D721Med (cell line): Measurements from ENCODE around the gene PLA2G4C.

ENCODE experiments used
- DNase-seq: peaks from one replicate; pipeline ENCODE4 v3.0.0; 2011; ENCODE audit warnings: low spot score; ENCODE audit not compliant: insufficient read length
- FAIRE-seq: peaks from 2 replicates; lab custom pipeline; 2011; peaks lifted over from hg19 to GRCh38; lab: Jason Lieb, UNC
- TF ChIP-seq, protein P1 (sequence below): IDR thresholded peaks from 2 replicates; pipeline ENCODE4 v1.5.1; 2012; ENCODE audit warnings: mild to moderate bottlenecking, control low read depth; ENCODE audit not compliant: insufficient read depth; ENCODE audit errors: missing control alignments

The PLA2G4C gene

DNA sequence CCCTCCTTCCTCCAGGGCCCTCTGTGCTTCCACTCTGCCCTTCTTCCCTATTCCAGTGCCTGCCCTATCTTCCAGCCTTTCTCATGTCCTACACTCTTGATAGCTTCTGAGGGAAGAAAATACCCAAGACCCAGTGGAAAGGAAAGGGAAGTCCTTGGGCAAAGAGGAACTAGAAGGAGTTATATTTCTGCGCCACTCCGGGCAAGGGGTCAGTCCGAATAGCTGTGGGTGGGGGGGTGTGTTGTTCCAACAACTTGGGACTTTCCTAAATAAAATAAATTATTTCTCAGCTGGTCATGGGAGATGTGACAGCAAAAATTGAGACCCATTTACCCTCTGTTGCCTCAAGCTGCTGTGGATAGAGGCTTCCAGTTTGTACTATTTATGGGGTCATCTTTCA, 89.9 kb downstream of the PLA2G4C start:
- TF ChIP-seq, protein P1, sequence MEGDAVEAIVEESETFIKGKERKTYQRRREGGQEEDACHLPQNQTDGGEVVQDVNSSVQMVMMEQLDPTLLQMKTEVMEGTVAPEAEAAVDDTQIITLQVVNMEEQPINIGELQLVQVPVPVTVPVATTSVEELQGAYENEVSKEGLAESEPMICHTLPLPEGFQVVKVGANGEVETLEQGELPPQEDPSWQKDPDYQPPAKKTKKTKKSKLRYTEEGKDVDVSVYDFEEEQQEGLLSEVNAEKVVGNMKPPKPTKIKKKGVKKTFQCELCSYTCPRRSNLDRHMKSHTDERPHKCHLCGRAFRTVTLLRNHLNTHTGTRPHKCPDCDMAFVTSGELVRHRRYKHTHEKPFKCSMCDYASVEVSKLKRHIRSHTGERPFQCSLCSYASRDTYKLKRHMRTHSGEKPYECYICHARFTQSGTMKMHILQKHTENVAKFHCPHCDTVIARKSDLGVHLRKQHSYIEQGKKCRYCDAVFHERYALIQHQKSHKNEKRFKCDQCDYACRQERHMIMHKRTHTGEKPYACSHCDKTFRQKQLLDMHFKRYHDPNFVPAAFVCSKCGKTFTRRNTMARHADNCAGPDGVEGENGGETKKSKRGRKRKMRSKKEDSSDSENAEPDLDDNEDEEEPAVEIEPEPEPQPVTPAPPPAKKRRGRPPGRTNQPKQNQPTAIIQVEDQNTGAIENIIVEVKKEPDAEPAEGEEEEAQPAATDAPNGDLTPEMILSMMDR: no peak
- no peak for DNase-seq
- no peak for FAIRE-seq

DNA sequence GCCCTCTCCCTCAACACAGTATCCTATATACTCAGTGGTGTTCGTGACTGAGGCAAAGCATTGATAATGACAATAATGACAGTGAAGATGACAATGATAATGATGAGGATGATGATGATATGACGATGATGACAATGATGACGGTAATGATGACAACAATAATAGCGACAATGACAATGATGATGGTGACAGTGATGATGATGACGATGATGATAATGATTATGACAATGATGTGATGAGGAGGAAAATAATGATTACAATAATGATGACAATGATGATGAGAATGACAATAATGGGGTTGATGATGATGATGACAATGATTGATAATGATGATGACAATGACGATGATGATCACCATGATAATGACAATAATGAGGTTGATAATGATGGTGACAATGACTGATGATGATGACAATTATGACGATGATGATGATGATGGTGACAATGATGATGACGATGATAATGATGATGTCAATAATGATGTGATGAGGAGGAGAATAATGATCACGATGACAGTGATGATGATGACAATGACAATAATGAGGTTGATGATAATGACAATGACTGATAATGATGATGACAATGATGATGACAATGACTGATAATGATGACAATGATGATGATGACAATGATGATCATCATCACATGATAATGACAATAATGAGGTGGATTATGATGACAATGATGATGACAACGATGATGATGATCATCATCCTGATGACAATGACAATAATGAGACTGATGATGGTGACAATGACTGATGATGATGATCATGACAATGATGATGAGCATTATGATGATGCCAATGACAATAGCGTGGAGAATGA, 99.5 kb downstream of the PLA2G4C start:
- FAIRE-seq: no peak
- no peak for DNase-seq
- TF ChIP-seq, protein P1: no peak

DNA sequence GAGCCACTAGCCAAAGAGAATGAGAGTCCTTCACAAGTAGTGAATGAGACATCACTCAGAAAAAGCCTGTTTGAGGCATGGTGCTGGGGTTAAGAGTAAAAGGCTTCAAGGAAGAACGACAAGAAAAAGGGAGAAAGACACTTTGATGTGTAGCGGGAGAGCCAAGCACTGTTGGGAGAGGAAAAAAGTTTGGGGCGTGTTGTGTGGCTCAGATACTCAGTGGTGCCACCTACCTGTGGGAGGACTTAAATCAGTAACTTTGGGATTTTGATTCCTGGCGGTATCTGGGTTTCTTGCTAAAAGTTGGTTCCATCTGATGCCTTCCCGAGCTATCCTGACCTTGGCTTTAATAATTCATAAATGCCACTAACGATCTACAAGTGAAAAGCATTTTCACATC, 103.9 kb downstream of the PLA2G4C start:
- no peak for FAIRE-seq
- no peak for DNase-seq
- TF ChIP-seq, protein P1: peak; percentile 11

DNA sequence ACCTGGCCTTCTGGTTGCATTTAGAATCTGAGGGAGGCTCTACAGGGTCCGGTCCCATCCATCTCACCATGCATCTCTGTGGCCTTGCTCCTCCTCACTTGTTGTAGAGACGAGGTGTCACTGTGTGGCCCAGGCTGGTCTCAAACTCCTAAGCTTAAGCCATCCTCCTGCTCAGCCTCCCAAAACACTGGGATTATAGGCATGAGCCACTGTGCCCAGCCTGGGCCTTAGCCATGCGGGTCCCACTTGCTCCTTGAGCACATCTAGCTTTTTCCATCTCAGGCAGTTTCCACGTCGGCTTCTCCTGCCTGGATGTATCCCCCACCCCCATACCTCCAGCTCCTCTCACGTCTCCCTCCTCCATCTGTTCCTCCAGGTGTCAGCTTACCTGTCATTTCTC, 106.4 kb downstream of the PLA2G4C start:
- DNase-seq (no peak), FAIRE-seq (no peak)
- TF ChIP-seq, protein P1: no peak

DNA sequence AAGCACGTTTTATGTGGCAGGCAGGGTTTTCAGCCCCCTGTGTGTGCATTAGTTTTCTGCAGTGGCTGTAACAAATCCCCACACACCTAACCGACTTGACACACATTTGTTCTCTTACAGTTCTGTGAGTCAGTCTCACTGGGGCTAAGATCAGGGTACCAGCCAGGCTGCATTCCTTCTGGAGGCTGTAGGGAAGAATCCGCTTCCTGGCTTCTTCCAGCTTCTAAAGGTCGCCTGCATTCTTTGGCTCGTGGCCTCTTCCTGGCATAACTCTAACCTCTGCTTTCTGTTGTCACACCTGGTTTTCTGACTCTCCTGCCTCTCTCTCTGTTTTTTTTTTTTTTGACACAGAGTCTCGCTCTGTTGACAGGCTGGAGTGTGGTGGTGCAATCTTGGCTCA, 109.8 kb downstream of the PLA2G4C start:
- TF ChIP-seq, protein P1: no peak

DNA sequence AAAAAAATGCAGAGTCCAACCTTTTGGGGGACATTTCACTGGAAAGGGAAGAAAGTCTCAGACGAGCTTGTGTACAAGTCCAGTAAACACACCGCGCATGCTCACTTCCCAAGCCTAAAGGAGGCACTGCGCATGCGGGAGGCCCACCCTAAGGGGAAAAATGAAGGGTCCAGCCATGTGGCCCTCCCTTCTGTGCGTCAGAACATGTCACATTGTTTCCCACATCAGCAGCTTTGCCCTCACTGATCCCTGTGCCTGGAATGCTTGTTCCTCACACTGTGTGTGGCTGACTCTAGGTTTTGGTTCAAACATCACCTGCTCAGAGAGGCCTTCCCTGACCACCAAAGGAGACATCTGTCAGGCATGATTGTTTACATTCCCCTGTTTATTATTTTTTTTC, 111.8 kb downstream of the PLA2G4C start:
- FAIRE-seq: no peak
- TF ChIP-seq, protein P1: no peak
- DNase-seq: no peak

More for the DNA sequence above, 109.8 kb downstream of the PLA2G4C start:
- FAIRE-seq (no peak), DNase-seq (no peak)
